SK-N-SH treated with all-trans-retinoic acid at 6 μM for 48 hours (cell line): ENCODE measurements around the gene ZEB2.
A peak's percentile ranks its signal among the peaks of the same experiment; 100 is the strongest.

ENCODE experiments used
- ATAC-seq: fragments of 200-7000 bp; cut with Tn5 transposase; 3 replicates; pipeline ENCODE4 v1.9.1; 2020; ENCODE audit warnings: mild to moderate bottlenecking, moderate library complexity
- ARNTL ChIP-seq: fragments of 450-650 bp; formaldehyde crosslinking; IDR thresholded peaks from 2 replicates; pipeline ENCODE4 v1.5.0; 2020; ENCODE audit warnings: low read depth, mild to moderate bottlenecking, moderate library complexity, borderline replicate concordance
- BACH2 ChIP-seq: fragments of 250-450 bp; sonication (Bioruptor Pico); IDR thresholded peaks from 2 replicates; pipeline ENCODE4 v1.9.0; 2021; ENCODE audit warnings: mild to moderate bottlenecking, borderline replicate concordance
- CSDC2 ChIP-seq: fragments of 250-450 bp; sonication (Bioruptor Pico); IDR thresholded peaks from 2 replicates; pipeline ENCODE4 v1.5.0; 2020; ENCODE audit warnings: mild to moderate bottlenecking, moderate library complexity
- ESRRG ChIP-seq: fragments of 250-450 bp; sonication (Bioruptor Pico); IDR thresholded peaks from 2 replicates; pipeline ENCODE4 v1.6.1; 2021; ENCODE audit warnings: mild to moderate bottlenecking
- ISL1 ChIP-seq: fragments of 250-450 bp; sonication (Bioruptor Pico); IDR thresholded peaks from 2 replicates; pipeline ENCODE4 v2.1.2; 2022; ENCODE audit warnings: mild to moderate bottlenecking, moderate library complexity
- OSR1 ChIP-seq: fragments of 250-450 bp; sonication (Bioruptor Pico); IDR thresholded peaks from 2 replicates; pipeline ENCODE4 v1.8.0; 2022; ENCODE audit warnings: moderate library complexity, mild to moderate bottlenecking, inconsistent platforms
- PPARA ChIP-seq: fragments of 250-450 bp; sonication (Bioruptor Pico); IDR thresholded peaks from 2 replicates; pipeline ENCODE4 v1.5.0; 2020; ENCODE audit warnings: mild to moderate bottlenecking, borderline replicate concordance
- SNAI2 ChIP-seq: fragments of 250-450 bp; sonication (Bioruptor Pico); IDR thresholded peaks from 2 replicates; pipeline ENCODE4 v1.5.0; 2020; ENCODE audit warnings: mild to moderate bottlenecking, moderate library complexity
- TCF4 ChIP-seq: fragments of 250-450 bp; sonication (Bioruptor Pico); IDR thresholded peaks from 2 replicates; pipeline ENCODE4 v1.8.0; 2021; ENCODE audit warnings: mild to moderate bottlenecking, moderate library complexity, borderline replicate concordance
- TOX ChIP-seq: fragments of 250-450 bp; sonication (Bioruptor Pico); IDR thresholded peaks from 2 replicates; pipeline ENCODE4 v1.8.0; 2021; ENCODE audit warnings: mild to moderate bottlenecking, moderate library complexity, borderline replicate concordance
- TSHZ2 ChIP-seq: fragments of 250-450 bp; sonication (Bioruptor Pico); IDR thresholded peaks from 2 replicates; pipeline ENCODE4 v1.5.0; 2020; ENCODE audit warnings: mild to moderate bottlenecking, moderate library complexity
- ZC3H10 ChIP-seq: fragments of 250-450 bp; sonication (Bioruptor Pico); IDR thresholded peaks from 2 replicates; pipeline ENCODE4 v1.5.1; 2021; ENCODE audit warnings: mild to moderate bottlenecking, moderate library complexity
- ZFP3 ChIP-seq: fragments of 250-450 bp; sonication (Bioruptor Pico); IDR thresholded peaks from 2 replicates; pipeline ENCODE4 v1.5.0; 2020; ENCODE audit warnings: mild to moderate bottlenecking, moderate library complexity
- ZFP30 ChIP-seq: fragments of 450-650 bp; formaldehyde crosslinking; IDR thresholded peaks from 2 replicates; pipeline ENCODE4 v1.5.0; 2022; ENCODE audit warnings: mild to moderate bottlenecking, moderate library complexity
- ZNF70 ChIP-seq: fragments of 450-650 bp; formaldehyde crosslinking; IDR thresholded peaks from 2 replicates; pipeline ENCODE4 v1.5.0; 2020; ENCODE audit warnings: mild to moderate bottlenecking, moderate library complexity
- ZNF8 ChIP-seq: fragments of 450-650 bp; formaldehyde crosslinking; IDR thresholded peaks from 2 replicates; pipeline ENCODE4 v1.5.0; 2020; ENCODE audit warnings: mild to moderate bottlenecking, moderate library complexity
- TF ChIP-seq, protein P1 (sequence below): fragments of 250-450 bp; sonication (Bioruptor Pico); IDR thresholded peaks from 2 replicates; pipeline ENCODE4 v1.5.1; 2020; ENCODE audit warnings: low read depth, mild to moderate bottlenecking, moderate library complexity
- TF ChIP-seq, protein P2 (sequence below): fragments of 250-450 bp; sonication (Bioruptor Pico); IDR thresholded peaks from 2 replicates; pipeline ENCODE4 v1.8.0; 2021; ENCODE audit warnings: low read depth, mild to moderate bottlenecking, moderate library complexity, borderline replicate concordance
- TF ChIP-seq, protein P3 (sequence below): fragments of 250-450 bp; sonication (Bioruptor Pico); IDR thresholded peaks from 2 replicates; pipeline ENCODE4 v1.8.0; 2020; ENCODE audit warnings: mild to moderate bottlenecking, moderate library complexity, borderline replicate concordance

Gene ZEB2

GRCh38 chr2:144455987-144456386 lies 63.9 kb downstream of the ZEB2 start:
- no peak for TF ChIP-seq ZC3H10 (CRISPR knock-in tag)
- TF ChIP-seq, protein P1, sequence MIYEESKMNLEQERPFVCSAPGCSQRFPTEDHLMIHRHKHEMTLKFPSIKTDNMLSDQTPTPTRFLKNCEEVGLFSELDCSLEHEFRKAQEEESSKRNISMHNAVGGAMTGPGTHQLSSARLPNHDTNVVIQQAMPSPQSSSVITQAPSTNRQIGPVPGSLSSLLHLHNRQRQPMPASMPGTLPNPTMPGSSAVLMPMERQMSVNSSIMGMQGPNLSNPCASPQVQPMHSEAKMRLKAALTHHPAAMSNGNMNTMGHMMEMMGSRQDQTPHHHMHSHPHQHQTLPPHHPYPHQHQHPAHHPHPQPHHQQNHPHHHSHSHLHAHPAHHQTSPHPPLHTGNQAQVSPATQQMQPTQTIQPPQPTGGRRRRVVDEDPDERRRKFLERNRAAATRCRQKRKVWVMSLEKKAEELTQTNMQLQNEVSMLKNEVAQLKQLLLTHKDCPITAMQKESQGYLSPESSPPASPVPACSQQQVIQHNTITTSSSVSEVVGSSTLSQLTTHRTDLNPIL (CRISPR knock-in tag) = no peak
- TF ChIP-seq ARNTL (CRISPR knock-in tag) = no peak
- no peak for TF ChIP-seq CSDC2
- TF ChIP-seq, protein P2, sequence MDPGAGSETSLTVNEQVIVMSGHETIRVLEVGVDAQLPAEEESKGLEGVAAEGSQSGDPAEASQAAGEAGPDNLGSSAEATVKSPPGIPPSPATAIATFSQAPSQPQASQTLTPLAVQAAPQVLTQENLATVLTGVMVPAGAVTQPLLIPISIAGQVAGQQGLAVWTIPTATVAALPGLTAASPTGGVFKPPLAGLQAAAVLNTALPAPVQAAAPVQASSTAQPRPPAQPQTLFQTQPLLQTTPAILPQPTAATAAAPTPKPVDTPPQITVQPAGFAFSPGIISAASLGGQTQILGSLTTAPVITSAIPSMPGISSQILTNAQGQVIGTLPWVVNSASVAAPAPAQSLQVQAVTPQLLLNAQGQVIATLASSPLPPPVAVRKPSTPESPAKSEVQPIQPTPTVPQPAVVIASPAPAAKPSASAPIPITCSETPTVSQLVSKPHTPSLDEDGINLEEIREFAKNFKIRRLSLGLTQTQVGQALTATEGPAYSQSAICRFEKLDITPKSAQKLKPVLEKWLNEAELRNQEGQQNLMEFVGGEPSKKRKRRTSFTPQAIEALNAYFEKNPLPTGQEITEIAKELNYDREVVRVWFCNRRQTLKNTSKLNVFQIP (CRISPR knock-in tag) = no peak
- no peak for TF ChIP-seq ZNF70 (CRISPR knock-in tag)
- TF ChIP-seq TCF4 (CRISPR knock-in tag) = no peak
- no peak for TF ChIP-seq BACH2 (CRISPR knock-in tag)
- TF ChIP-seq TOX (CRISPR knock-in tag) = no peak
- TF ChIP-seq ZNF8 = no peak
- TF ChIP-seq OSR1 (CRISPR knock-in tag) = no peak
- no peak for TF ChIP-seq SNAI2 (CRISPR knock-in tag)
- TF ChIP-seq ZFP30 (CRISPR knock-in tag) = no peak
- no peak for TF ChIP-seq ISL1 (CRISPR knock-in tag)

DNA sequence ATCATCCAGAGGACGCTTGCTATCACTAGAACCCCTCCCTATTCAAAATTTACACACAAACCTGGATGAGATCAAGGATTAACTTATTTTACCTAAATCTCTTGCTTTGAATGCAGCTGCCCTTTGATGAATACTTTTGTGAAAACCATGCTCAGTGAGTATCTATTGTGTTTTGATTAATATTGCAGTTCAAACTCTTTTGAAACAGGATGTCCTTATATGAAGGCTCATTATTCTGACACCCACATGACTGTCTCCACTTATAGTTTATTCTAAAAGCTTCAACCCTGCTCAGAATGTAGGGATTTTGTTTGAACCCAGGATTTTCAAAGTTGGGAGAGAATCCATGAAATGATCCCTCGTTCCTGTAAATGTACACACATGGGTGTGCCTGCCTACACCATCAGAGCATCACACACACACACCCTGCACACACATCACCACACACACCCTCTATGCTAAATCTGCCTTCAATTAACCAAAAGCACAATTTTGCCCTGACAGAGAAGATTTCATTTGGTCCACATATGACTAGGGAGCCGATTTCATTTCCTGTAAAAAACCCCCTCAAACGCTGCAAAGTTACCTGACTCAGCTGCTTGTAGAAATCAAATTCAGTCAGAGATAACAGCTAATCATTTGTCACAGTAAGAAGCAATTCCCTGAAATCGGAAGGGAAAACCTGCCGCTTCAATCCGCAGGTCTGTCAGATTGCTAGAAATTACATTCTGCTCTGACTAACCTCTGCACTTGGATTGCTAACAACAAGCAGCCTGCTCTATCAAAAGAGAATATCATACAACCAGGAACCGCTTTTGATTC lies 65.2 kb downstream of the ZEB2 start:
- ATAC-seq = peak; percentile 49
- TF ChIP-seq, protein P2 (CRISPR knock-in tag) = no peak
- no peak for TF ChIP-seq ZFP30 (CRISPR knock-in tag)
- TF ChIP-seq ZFP3 (CRISPR knock-in tag) = no peak
- TF ChIP-seq, protein P3, sequence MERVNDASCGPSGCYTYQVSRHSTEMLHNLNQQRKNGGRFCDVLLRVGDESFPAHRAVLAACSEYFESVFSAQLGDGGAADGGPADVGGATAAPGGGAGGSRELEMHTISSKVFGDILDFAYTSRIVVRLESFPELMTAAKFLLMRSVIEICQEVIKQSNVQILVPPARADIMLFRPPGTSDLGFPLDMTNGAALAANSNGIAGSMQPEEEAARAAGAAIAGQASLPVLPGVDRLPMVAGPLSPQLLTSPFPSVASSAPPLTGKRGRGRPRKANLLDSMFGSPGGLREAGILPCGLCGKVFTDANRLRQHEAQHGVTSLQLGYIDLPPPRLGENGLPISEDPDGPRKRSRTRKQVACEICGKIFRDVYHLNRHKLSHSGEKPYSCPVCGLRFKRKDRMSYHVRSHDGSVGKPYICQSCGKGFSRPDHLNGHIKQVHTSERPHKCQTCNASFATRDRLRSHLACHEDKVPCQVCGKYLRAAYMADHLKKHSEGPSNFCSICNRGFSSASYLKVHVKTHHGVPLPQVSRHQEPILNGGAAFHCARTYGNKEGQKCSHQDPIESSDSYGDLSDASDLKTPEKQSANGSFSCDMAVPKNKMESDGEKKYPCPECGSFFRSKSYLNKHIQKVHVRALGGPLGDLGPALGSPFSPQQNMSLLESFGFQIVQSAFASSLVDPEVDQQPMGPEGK (CRISPR knock-in tag) = no peak
- no peak for TF ChIP-seq ZC3H10 (CRISPR knock-in tag)
- TF ChIP-seq PPARA (CRISPR knock-in tag) = no peak
- no peak for TF ChIP-seq TSHZ2
- no peak for TF ChIP-seq ESRRG (CRISPR knock-in tag)
- no peak for TF ChIP-seq BACH2 (CRISPR knock-in tag)
- no peak for TF ChIP-seq ZNF70 (CRISPR knock-in tag)
- no peak for TF ChIP-seq OSR1 (CRISPR knock-in tag)

More at GRCh38 chr2:144455987-144456386, 63.9 kb downstream of the ZEB2 start:
- no peak for ATAC-seq
